Sigmoid colon (tissue), 7 donors: ENCODE measurements around the gene TNKS2. TPM values are rescaled to one million over a fixed set of nuclear protein-coding genes. Genes with fewer than 3 reads are reported as not detected.

ENCODE experiments used
- DNase-seq: peaks from one replicate; pipeline ENCODE4 v3.0.0-alpha.2; 2019
- H3K27ac ChIP-seq, 4 donors: fragments of 200-600 bp; sonication (generic); one replicate each; pipeline ENCODE4 v1.5.1; 2016 to 2019; ENCODE audit warnings: mild to moderate bottlenecking in 1 of 4
- H3K27me3 ChIP-seq, 3 donors: fragments of 200-600 bp; sonication (generic); one replicate each; pipeline ENCODE4 v1.5.1; 2019; ENCODE audit warnings: mild to moderate bottlenecking in 1 of 3
- H3K36me3 ChIP-seq, 4 donors: fragments of 200-600 bp; sonication (generic); one replicate each; pipeline ENCODE4 v1.5.1; 2016 to 2019
- H3K4me1 ChIP-seq, 4 donors: fragments of 200-600 bp; sonication (generic); one replicate each; pipeline ENCODE4 v1.5.1; 2017 to 2019
- H3K4me3 ChIP-seq, 4 donors: fragments of 200-600 bp; sonication (generic); one replicate each; pipeline ENCODE4 v1.5.1; 2017 to 2019; ENCODE audit warnings: mild to moderate bottlenecking in 2 of 4, moderate library complexity in 1 of 4
- H3K9me3 ChIP-seq, 4 donors: fragments of 200-600 bp in 3 of 4; sonication (generic) in 3 of 4; one replicate each; pipeline versions ENCODE4 v1.5.1 to v1.6.1; 2013 to 2019
- CTCF ChIP-seq, 4 experiments: fragments of 450-650 bp in 3 of 4; fragments of 200-600 bp in 1 of 4; IDR thresholded peaks; one replicate each; pipeline ENCODE4 v1.5.1; 2016 to 2019; ENCODE audit warnings: antibody characterized with exemption in 4 of 4, mild to moderate bottlenecking in 3 of 4, moderate library complexity in 2 of 4
- EP300 ChIP-seq, 4 donors: sonication (generic); formaldehyde crosslinking; IDR thresholded peaks; one replicate each; pipeline ENCODE4 v1.6.1; 2017; ENCODE audit warnings: antibody characterized with exemption in 4 of 4
- POLR2A ChIP-seq, 2 donors: fragments of 450-650 bp; IDR thresholded peaks; one replicate each; pipeline ENCODE4 v1.6.1; 2016; ENCODE audit warnings: antibody characterized with exemption in 2 of 2, mild to moderate bottlenecking in 2 of 2, moderate library complexity in 2 of 2
- POLR2AphosphoS5 ChIP-seq, 4 donors: sonication (generic); formaldehyde crosslinking; IDR thresholded peaks; one replicate each; pipeline ENCODE4 v1.6.1; 2017; ENCODE audit warnings: antibody characterized with exemption in 4 of 4
- WGBS, 2 donors: extraction: QIAGEN DNeasy Blood & Tissue Kit; methylation state at CpG; one replicate each; pipeline ENCODE4 v1.1.7; 2013; 5-methylcytosine and 5-hydroxymethylcytosine counted together
- intact Hi-C: fragments of 100-400 bp; cut with DNase I; formaldehyde crosslinking; loops from one replicate; pipeline ENCODE4 v1.15.1; 2023
- polyA plus RNA-seq, 3 donors: library from polyadenylated mRNA; stranded (reverse); fragments of 200-250 nt; gene quantifications; one replicate each; pipeline ENCODE4 v1.2.3, GENCODE V29; 2013
- total RNA-seq, 4 donors: library from RNA; depleted of rRNA; stranded (reverse); fragments of >200 nt; gene quantifications; one replicate each; pipeline ENCODE4 v1.1.0, GENCODE V29; 2016
- donor health status: healthy with polysubstance abuse.
- donor health status: Bipolar disorder and iron deficiency.
- donor health status: healthy.

Gene TNKS2
- total and polyA plus RNA-seq, 7 donors: 9.0 to 46.7 (median 37.4) TPM

- intact Hi-C loops: no loop called here
- 94 to 96% methylated on average over 2 of the region's 2 CpGs for WGBS, 2 donors
- H3K27ac ChIP-seq: no peak overlapping the region
These were observed 11.0 kb upstream of the TNKS2 start for GRCh38 chr10:91787258-91787657.

GRCh38 chr10:91787810-91788209 lies 10.4 kb upstream of the TNKS2 start:
- WGBS, 2 donors: 96 to 97% methylated on average over 2 of the region's 2 CpGs
- no peak overlapping the region for H3K27ac ChIP-seq

More at GRCh38 chr10:91787258-91787657, 11.0 kb upstream of the TNKS2 start:
- no peaks in the 10 kb centered on the region for H3K4me1 ChIP-seq
- no peak overlapping the region for H3K4me3 ChIP-seq
- H3K36me3 ChIP-seq: no peaks in the 10 kb centered on the region
- DNase-seq: no peak
- H3K27me3 ChIP-seq: no peaks in the 10 kb centered on the region
- H3K9me3 ChIP-seq: no peaks in the 10 kb centered on the region
- no peak for TF ChIP-seq POLR2A (IDR thresholded peaks at IDR 0.05)
- no peak for TF ChIP-seq EP300 (IDR thresholded peaks at IDR 0.05)
- TF ChIP-seq POLR2AphosphoS5 (IDR thresholded peaks at IDR 0.05): no peak
- TF ChIP-seq CTCF (IDR thresholded peaks at IDR 0.05): no peak

DNA sequence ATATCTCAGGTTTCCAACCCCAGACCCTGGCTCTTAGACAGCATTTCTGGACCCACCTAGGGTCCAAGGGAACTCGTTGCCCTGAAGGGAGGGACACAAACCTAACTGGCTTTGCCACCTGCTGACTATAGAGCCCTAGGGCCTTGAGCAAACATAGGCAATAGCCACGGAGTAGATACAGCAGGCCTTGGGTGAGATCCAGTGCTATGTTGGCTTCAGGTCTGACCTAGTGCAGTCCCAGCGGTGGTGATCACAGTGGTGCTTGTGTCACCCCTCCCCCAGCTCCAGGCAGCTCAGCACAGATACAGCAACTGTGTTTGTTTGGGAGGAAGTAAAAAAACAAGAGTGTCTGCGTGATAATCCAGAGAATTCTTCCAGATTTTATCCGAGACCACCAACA lies 9.7 kb upstream of the TNKS2 start:
- intact Hi-C loops: no loop called here
- no peak overlapping the region for H3K4me3 ChIP-seq
- no peak for DNase-seq
- H3K27me3 ChIP-seq: no peaks in the 10 kb centered on the region
- no peaks in the 10 kb centered on the region for H3K4me1 ChIP-seq
- 45 to 72% methylated on average over 5 of the region's 5 CpGs for WGBS, 2 donors
- no peaks in the 10 kb centered on the region for H3K9me3 ChIP-seq
- TF ChIP-seq CTCF (IDR thresholded peaks at IDR 0.05): no peak
- no peak for TF ChIP-seq EP300 (IDR thresholded peaks at IDR 0.05)
- no peak for TF ChIP-seq POLR2A (IDR thresholded peaks at IDR 0.05)
- no peak for TF ChIP-seq POLR2AphosphoS5 (IDR thresholded peaks at IDR 0.05)
- H3K36me3 ChIP-seq: no peaks in the 10 kb centered on the region
- no peak overlapping the region for H3K27ac ChIP-seq

More at GRCh38 chr10:91787810-91788209, 10.4 kb upstream of the TNKS2 start:
- H3K36me3 ChIP-seq: no peaks in the 10 kb centered on the region
- intact Hi-C loops: no loop called here
- no peak overlapping the region for H3K4me3 ChIP-seq
- no peaks in the 10 kb centered on the region for H3K4me1 ChIP-seq
- H3K27me3 ChIP-seq: no peaks in the 10 kb centered on the region
- H3K9me3 ChIP-seq: no peaks in the 10 kb centered on the region
- no peak for TF ChIP-seq POLR2AphosphoS5 (IDR thresholded peaks at IDR 0.05)
- TF ChIP-seq POLR2A (IDR thresholded peaks at IDR 0.05): no peak
- TF ChIP-seq CTCF (IDR thresholded peaks at IDR 0.05): no peak
- TF ChIP-seq EP300 (IDR thresholded peaks at IDR 0.05): no peak
- no peak for DNase-seq

DNA sequence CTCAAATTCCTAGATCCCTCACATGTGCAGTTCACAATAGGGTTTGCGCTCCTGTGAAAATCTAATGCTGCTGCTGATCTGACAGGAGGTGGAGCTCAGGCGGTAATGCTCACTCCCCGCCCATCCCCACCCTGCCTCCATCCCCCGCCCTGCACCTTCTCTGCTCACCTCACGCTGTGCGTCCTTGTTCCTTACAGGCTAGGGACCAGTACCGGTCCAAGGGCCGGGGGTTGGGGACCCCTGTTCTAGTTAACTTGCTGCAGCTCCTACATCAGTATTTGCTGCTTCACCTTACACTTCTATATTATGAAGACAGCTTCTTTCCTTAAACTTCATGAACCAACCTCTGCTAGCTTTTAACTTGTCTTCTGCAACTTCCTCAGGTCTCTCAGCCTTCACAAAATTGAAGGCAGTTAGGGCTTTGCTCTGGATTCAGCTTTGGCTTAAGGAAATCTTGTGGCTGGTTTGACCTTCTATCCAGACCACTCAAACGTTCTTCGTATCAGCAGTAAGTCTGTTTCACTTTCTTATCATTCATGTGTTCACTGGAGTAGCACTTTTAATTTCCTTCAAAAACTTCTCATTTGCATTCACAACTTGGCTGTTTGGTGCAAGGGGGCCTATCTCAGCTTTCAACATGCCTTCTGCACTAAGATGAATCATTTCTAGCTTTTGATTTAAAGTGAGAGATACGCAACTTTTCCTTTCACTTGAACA lies 1.7 kb upstream of the TNKS2 start:
- H3K27me3 ChIP-seq: no peaks in the 10 kb centered on the region
- no peak for TF ChIP-seq CTCF (IDR thresholded peaks at IDR 0.05)
- TF ChIP-seq EP300 (IDR thresholded peaks at IDR 0.05): no peak
- TF ChIP-seq POLR2AphosphoS5 (IDR thresholded peaks at IDR 0.05): no peak
- TF ChIP-seq POLR2A (IDR thresholded peaks at IDR 0.05): no peak
- intact Hi-C loops: loop anchor here (5.0 to 10.0 kb wide), 3 partner anchors 162 to 384 kb away; partner anchors contain the start of genes HECTD2 and PPP1R3C
- peak overlapping the region; percentile 13 to 97 (median 85) for H3K4me3 ChIP-seq
- DNase-seq: peak; percentile 70
- H3K27ac ChIP-seq: peak overlapping the region; percentile 96 to 99 (median 98)
- no peaks in the 10 kb centered on the region for H3K36me3 ChIP-seq
- 4 to 11% methylated on average over 11 of the region's 11 CpGs for WGBS, 2 donors
- H3K4me1 ChIP-seq: peaks cover 0 to 41% (median 36%) of the 10 kb centered on the region in 4 donors
- H3K9me3 ChIP-seq: no peaks in the 10 kb centered on the region
